GM10266 (cell line): Measurements from ENCODE around the gene KCNG3.
A peak's percentile ranks its signal among the peaks of the same experiment; 100 is the strongest.

ENCODE experiments used
- DNase-seq: peaks from one replicate; pipeline ENCODE4 v3.0.0; 2012; ENCODE audit errors: extremely low spot score
- TF ChIP-seq, protein P1 (sequence below): IDR thresholded peaks from 2 replicates; pipeline ENCODE4 v1.5.1; 2012; ENCODE audit warnings: mild to moderate bottlenecking, low read depth; ENCODE audit not compliant: control insufficient read depth, insufficient read depth; ENCODE audit errors: missing control alignments

The KCNG3 gene

DNA sequence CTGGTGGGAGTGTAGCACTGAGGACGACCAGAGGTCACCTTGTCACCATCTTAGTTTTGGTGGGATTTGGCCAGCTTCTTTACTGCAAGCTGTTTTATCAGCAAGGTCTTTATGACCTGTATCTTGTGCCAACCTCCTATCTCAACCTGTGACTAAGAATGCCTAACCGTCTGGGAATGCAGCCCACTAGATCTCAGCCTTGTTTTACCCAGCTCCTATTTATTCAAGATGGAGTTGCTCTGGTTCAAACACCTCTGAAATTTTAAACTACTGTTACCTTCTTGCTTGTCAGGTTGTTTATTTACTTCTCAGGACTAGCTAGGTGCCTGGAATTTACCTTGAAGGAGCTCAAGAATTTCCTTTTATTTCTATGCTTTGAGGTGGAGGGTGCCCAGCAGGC, 9.5 kb upstream of the KCNG3 start:
- no peak for DNase-seq
- TF ChIP-seq, protein P1, sequence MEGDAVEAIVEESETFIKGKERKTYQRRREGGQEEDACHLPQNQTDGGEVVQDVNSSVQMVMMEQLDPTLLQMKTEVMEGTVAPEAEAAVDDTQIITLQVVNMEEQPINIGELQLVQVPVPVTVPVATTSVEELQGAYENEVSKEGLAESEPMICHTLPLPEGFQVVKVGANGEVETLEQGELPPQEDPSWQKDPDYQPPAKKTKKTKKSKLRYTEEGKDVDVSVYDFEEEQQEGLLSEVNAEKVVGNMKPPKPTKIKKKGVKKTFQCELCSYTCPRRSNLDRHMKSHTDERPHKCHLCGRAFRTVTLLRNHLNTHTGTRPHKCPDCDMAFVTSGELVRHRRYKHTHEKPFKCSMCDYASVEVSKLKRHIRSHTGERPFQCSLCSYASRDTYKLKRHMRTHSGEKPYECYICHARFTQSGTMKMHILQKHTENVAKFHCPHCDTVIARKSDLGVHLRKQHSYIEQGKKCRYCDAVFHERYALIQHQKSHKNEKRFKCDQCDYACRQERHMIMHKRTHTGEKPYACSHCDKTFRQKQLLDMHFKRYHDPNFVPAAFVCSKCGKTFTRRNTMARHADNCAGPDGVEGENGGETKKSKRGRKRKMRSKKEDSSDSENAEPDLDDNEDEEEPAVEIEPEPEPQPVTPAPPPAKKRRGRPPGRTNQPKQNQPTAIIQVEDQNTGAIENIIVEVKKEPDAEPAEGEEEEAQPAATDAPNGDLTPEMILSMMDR: no peak

DNA sequence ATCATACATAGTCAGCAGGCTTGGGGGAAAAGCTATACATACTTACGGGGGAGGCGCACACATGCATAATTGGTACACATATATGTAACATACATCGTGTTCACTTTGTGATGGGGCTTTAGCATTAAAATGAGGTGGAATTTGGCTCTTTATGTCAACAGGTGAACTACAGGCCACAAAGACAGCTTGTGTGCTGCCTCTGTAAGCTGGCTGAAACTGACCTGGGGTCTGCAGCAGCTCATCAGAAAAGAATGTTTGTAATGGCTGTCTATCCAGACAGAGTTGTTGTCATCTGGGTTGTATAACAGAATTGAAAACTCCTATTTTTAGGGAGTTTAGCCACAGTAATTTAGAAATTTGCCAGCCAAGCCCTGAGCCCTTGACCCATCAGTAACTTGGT, 4.7 kb upstream of the KCNG3 start:
- TF ChIP-seq, protein P1: no peak
- no peak for DNase-seq

DNA sequence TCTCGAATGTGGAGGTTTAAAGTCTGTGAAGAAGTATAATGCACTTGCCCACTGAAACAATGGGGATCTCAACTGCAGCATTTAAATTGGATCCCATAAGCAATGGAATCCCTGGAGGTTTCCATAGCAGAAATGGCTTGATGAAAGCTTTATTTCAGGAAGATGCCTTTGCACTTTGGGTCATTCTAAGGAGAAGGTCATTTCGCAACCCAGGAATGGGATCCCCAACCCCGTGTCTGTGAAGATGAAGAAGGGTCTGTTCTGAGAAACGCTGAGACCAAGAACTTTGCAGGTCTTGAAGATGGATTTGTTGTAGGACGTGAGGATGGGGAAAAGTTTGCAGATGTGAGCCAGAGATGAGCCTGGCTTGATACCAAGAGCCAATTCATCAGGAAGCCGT, 1.8 kb upstream of the KCNG3 start:
- DNase-seq: no peak
- TF ChIP-seq, protein P1: no peak

- no peak for DNase-seq
- TF ChIP-seq, protein P1: no peak
Observed at GRCh38 chr2:42495234-42495581, 1.4 kb upstream of the KCNG3 start.

DNA sequence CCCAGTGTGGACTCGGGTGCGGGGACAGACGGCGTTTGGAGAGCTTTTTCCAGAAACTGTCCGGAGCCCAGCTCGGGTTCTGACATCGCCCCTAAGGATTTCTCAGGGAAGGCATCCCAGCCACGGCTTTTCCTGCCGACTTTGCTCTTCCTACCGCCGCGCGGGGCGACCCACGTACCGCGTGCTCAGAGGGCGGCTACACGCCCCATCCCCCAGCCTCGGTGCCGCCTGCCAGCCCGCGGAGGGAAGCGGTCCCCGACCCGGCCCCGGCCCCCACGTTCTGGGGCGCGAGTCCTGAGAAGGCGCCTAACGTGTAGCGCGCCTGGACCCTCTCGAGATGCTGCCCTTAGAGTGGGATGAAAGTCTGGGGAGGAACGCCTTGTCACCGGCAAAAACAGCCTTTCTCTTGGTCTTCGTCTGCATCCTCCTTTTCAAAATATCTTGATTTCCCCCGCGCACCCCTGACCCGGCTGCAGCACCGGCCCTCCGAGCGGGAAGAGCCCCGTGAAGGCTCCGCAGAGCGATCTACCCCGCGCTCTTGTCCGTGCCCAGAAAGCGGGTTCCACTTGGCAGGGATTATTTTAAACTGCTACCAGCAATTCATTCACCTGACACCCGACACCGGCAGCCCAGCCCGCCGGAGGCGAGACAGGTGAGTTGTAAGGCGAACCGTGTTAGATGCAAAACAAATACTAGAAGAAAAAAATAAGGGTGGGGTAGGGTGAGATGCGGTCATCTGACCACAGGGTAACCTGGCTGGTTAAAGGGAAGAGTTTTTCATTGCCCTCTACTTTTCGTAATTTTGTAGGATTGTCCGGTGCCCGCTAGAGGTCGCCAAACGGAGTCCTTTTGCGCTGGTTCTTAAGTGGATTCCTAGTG, 812 bp upstream of the KCNG3 start:
- TF ChIP-seq, protein P1: peak; percentile 84

DNA sequence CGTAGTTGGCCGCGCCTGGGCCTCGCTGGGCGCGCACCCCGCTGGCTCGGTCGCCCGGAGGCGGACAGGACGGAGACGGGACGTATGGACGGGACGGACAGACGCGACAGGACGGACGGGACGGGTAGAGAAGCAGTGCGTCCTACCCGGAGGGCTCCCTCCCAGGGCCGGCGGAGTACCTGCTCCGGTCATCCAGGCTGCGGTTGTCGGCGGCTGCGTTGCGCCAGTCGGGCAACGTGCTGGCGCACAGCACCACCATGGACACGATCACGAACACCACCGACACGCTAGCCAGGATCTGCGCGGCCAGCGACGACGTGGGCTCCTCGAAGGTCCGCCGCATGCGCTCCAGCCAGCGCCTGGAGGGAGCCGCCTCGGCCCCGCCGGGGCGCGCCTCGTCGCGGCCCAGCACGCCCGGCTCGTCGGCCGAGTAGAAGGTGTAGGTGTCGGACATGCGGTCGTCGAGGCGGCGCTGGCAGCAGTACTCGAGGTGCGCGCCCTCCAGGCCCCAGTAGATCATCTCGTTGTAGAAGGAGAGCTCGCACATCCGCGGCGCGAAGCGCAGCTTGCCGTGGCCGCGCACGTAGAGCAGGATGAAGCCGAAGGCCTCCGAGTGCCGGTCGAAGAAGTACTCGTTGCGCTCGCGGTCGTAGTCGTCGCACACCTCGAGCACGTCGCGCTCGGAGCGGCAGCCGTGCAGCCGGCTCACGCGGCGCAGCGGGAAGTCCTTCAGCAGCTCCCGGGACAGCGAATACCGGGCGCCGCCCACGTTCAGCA, 903 bp downstream of the KCNG3 start:
- TF ChIP-seq, protein P1: no peak
- peak; percentile 45 for DNase-seq

More for the DNA sequence above, 812 bp upstream of the KCNG3 start:
- DNase-seq: peak; percentile 85

- DNase-seq: no peak
- TF ChIP-seq, protein P1: no peak
Observed at GRCh38 chr2:42488297-42488696, 5.5 kb downstream of the KCNG3 start.
